PC-3 (cell line): ENCODE data around the gene IFT57.

ENCODE experiments used
- EZH2 ChIP-seq: fragments of 300-600 bp; sonication (generic); IDR thresholded peaks from one replicate; pipeline ENCODE4 v1.6.1; 2017; ENCODE audit warnings: antibody characterized with exemption, mild to moderate bottlenecking, low read length; ENCODE audit not compliant: unreplicated experiment
- EZH2phosphoT487 ChIP-seq: fragments of 300-600 bp; sonication (generic); IDR thresholded peaks from 2 replicates; pipeline ENCODE4 v1.6.1; 2018; ENCODE audit warnings: mild to moderate bottlenecking, antibody characterized with exemption, low read length, borderline replicate concordance
- TF ChIP-seq, protein P1 (sequence below): fragments of 300-600 bp; sonication (generic); conservative IDR thresholded peaks from 2 replicates; pipeline ENCODE4 v1.5.1; 2017; ENCODE audit warnings: antibody characterized with exemption, low read depth, mild to moderate bottlenecking, low read length

DNA sequence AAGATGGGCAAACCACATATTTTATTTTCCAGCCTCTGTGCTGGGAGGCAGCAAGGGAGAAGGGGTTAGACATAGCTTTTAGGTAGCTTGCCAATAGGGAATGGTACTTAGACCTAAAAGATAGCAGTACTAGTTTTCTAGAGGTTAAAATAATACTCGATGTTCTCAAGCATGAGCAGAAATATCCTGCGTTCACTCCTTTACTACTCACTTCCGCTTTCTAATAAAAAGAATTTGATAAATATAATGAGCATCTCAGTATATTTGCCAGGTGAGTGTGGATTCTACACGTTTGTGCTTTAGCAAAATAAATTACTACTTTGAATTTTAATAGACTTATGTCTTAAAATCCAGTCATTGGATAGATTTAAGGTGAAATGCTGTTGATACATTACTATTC is 92.0 kb downstream of the IFT57 start:
- TF ChIP-seq, protein P1, sequence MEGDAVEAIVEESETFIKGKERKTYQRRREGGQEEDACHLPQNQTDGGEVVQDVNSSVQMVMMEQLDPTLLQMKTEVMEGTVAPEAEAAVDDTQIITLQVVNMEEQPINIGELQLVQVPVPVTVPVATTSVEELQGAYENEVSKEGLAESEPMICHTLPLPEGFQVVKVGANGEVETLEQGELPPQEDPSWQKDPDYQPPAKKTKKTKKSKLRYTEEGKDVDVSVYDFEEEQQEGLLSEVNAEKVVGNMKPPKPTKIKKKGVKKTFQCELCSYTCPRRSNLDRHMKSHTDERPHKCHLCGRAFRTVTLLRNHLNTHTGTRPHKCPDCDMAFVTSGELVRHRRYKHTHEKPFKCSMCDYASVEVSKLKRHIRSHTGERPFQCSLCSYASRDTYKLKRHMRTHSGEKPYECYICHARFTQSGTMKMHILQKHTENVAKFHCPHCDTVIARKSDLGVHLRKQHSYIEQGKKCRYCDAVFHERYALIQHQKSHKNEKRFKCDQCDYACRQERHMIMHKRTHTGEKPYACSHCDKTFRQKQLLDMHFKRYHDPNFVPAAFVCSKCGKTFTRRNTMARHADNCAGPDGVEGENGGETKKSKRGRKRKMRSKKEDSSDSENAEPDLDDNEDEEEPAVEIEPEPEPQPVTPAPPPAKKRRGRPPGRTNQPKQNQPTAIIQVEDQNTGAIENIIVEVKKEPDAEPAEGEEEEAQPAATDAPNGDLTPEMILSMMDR, result no peak
- TF ChIP-seq EZH2 (no peak), EZH2phosphoT487 (no peak)
